HG03175 (cell line): ENCODE measurements around the gene E2F7.
"Not testable (repeated sequence)": the region's sequence is repeated elsewhere in the genome, so short reads cannot be mapped to it uniquely, and the experiment has no call there.

Experiments used
- ATAC-seq: cut with Tn5 transposase; IDR thresholded peaks from one replicate; pipeline ENCODE4 v1.9.1; 2021; ENCODE audit warnings: mild to moderate bottlenecking, moderate library complexity; ENCODE audit not compliant: unreplicated experiment

The E2F7 gene

GRCh38 chr12:77065361-77066204 lies at the start of gene E2F7:
Gene E2F7, minus strand, starts transcription at chr12:77065569. Its CDS starts 934 bp downstream, at chr12:77064635.
- peak; percentile 60 for ATAC-seq

- ATAC-seq, result no peak
These were observed 48.6 kb upstream of the E2F7 start for GRCh38 chr12:77113971-77114370.

- no peak for ATAC-seq
These were observed 43.3 kb upstream of the E2F7 start for GRCh38 chr12:77108707-77109106.

- no peak for ATAC-seq
These were observed 41.8 kb upstream of the E2F7 start for GRCh38 chr12:77107121-77107520.

GRCh38 chr12:77104792-77105191 lies 39.4 kb upstream of the E2F7 start:
- ATAC-seq, result no peak

- ATAC-seq, result no peak
These were observed 38.9 kb upstream of the E2F7 start for GRCh38 chr12:77104286-77104685.

GRCh38 chr12:77102691-77103090 lies 37.3 kb upstream of the E2F7 start:
- ATAC-seq, result no peak

- no peak for ATAC-seq
These were observed 36.8 kb upstream of the E2F7 start for GRCh38 chr12:77102123-77102522.

GRCh38 chr12:77099799-77100198 lies 34.4 kb upstream of the E2F7 start:
- no peak for ATAC-seq

- ATAC-seq, result no peak
These were observed 32.5 kb upstream of the E2F7 start for GRCh38 chr12:77097846-77098245.

GRCh38 chr12:77092227-77092626 lies 26.9 kb upstream of the E2F7 start:
- not testable (repeated sequence) for ATAC-seq

GRCh38 chr12:77089686-77090220 lies 24.4 kb upstream of the E2F7 start:
- ATAC-seq, result no peak

- no peak for ATAC-seq
These were observed 22.1 kb upstream of the E2F7 start for GRCh38 chr12:77087427-77087826.

GRCh38 chr12:77082021-77082420 lies 16.7 kb upstream of the E2F7 start:
- no peak for ATAC-seq

GRCh38 chr12:77079631-77080030 lies 14.3 kb upstream of the E2F7 start:
- no peak for ATAC-seq

- no peak for ATAC-seq
These were observed 12.9 kb upstream of the E2F7 start for GRCh38 chr12:77078231-77078630.

- no peak for ATAC-seq
These were observed 11.5 kb upstream of the E2F7 start for GRCh38 chr12:77076886-77077285.

- ATAC-seq, result not testable (repeated sequence)
These were observed 8.5 kb upstream of the E2F7 start for GRCh38 chr12:77073894-77074293.

- ATAC-seq, result no peak
These were observed 7.6 kb upstream of the E2F7 start for GRCh38 chr12:77072833-77073495.

- ATAC-seq, result peak; percentile 9
These were observed 5.6 kb upstream of the E2F7 start for GRCh38 chr12:77070800-77071449.

GRCh38 chr12:77070382-77070781 lies 5.0 kb upstream of the E2F7 start:
- ATAC-seq, result peak; percentile 81
